ENCODE measurements around the gene RGP1.

RGP1 gene, protein sequence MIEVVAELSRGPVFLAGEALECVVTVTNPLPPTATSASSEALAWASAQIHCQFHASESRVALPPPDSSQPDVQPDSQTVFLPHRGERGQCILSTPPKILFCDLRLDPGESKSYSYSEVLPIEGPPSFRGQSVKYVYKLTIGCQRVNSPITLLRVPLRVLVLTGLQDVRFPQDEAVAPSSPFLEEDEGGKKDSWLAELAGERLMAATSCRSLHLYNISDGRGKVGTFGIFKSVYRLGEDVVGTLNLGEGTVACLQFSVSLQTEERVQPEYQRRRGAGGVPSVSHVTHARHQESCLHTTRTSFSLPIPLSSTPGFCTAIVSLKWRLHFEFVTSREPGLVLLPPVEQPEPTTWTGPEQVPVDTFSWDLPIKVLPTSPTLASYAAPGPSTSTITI

GRCh38 chr9:35748858-35749514 lies at the start of gene RGP1, which contains the start of gene GBA2:
Gene RGP1 (plus strand): TSS chr9:35749287. CDS start chr9:35749756, 469 bp downstream.
Gene GBA2 (minus strand): TSS chr9:35749228. CDS start chr9:35748704, 524 bp downstream.
- DNase-seq (ENCODE audit: low spot score), result peak; percentile 54

DNA sequence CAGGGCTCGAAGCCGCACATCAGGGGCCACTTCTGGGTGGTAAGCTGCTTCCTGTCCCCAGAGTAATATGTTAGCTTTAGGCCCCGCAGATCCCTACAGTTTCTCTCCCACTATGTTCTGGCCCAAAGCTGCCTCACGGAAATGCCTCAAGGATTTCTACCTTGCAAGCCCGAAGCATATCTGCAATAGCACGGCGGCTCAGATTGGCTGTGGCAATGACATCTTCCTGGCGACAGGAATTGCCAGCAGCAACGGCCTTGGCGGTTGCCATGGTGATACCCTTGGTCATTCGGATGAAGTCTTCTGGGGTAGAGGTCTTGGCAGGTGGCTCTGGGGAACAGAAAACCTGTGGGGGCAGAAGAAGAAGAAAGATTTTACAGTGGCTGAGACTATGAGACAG lies 49.1 kb upstream of the RGP1 start:
- no peak for DNase-seq (ENCODE audit: low spot score)

DNA sequence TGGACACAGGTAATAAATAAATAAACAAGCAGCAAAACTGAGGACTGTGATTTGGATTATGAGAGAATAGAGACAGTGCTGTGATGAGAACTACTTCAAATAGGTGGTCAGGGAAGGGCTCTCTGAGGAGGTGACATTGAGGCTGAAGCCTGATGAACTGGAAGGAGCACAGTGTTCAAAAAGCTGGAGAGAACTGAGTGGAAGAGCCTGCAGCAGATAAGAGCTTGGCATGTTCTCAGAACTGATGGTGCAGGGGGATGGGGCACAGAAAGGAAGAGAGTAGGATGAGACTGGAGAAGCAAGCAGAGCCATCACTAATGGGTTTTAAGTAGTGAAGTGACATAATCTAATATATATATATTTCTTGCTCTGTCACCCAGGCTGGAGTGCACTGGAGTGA lies 48.1 kb upstream of the RGP1 start:
- DNase-seq (ENCODE audit: low spot score), result no peak

- no peak for DNase-seq (ENCODE audit: low spot score)
These were observed 46.4 kb upstream of the RGP1 start for GRCh38 chr9:35702696-35703095.

DNA sequence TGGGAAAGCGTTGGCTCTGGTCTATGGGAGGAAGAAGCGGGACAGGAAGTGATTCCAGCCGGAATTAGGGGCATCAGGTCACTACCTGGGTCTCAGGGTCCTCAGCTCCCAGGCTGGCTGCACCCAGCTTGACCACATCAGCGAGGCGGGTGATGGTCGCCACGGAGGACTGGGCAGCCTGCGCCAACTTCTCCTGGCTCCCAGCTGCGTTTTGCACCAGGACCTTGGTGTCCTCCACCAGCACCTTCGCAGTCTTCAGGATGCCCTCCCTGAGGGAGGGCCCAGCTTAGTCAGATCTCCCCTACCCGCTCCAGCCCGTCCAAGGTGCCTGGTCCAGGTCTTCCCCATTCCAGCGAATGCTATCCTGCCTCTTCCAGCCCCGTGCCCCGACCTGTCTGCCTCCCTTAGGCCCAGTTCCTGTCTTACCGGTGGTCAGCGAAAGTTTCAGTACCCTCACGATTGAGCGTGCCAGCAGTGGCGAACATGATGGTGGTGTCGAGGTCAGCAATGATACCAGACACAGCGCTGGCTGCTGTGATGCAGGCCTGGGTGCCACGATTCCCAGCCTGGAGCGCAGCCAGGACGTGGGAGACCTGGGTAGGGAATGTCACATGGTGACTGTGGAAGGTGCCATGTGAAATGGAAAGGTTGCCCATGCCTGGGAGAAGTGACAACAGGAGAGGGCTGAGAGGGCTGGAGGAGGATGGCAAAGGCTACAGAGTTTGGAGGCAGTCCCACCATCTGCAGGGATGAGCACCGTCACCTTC lies 45.0 kb upstream of the RGP1 start:
- no peak for DNase-seq (ENCODE audit: low spot score)

DNA sequence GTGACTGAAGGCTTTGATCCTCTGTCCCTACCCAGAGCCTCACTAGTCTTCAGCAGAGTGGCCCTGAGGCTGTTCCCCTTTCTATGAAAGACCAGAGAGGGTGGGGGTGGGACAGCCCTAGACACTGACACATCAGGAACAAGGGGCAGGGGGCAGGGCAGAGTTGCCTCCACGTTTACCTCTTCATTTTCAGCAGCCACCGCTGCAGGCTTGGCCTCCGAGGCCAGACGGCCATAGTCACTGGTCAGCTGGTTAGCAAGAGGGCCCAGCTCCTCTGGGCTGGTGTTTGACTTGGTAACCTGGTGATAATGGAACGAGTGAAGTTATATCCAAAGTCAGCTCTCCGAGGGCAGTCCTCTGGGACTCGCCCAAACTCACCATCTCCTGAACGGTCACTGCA lies 43.7 kb upstream of the RGP1 start:
- no peak for DNase-seq (ENCODE audit: low spot score)

DNA sequence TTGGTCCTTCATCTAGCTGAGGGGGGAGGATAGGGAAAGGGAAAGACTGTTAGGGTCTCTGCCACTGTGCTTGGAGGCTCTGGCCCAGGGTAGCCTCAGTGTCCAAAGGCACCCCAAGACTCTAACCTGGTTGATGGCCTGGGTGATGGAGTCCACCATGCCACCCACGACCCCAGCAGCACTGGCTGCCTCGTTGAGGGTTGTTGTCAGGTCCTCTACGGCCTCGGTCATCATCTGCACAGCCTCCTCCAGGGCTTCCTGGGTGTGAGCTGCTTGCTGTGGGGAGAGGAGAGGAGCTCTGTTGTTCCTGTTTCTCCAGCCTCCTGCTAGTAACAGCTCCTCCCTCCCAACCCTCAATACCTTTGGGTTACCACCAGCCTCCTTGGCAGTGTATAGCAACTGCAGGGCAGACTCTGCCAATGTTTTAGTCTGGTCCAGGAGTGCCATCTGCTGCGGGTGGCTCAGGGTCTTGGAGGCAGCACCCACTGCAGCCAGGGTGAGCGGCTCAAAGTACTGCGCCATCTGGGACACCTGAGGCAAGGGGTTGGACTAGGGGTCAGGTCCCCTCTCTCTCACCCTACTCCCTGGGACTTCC lies 43.2 kb upstream of the RGP1 start:
- DNase-seq (ENCODE audit: low spot score), result no peak

DNA sequence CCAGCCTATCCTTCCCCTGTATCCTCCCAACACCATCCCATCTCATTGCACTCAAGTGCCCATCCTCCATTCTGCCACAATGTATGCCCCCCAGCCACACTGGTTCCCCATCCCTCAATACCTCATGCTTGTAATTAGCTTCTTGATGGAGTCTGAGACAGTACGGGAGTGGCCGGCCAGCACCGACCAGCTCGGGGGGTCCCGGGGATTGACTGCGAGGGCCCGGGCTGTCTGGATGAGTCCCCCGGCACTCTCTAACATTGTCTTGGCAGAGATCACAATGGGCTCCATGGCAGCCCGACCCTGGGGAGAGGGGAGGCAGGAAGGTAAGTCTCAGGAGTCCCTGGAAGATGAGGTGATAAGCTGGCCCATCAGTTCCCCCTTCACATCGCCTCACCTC lies 42.1 kb upstream of the RGP1 start:
- no peak for DNase-seq (ENCODE audit: low spot score)

- DNase-seq (ENCODE audit: low spot score), result no peak
These were observed 40.9 kb upstream of the RGP1 start for GRCh38 chr9:35708146-35708545.

GRCh38 chr9:35710818-35711500 lies 38.1 kb upstream of the RGP1 start:
- DNase-seq (ENCODE audit: low spot score), result no peak

- DNase-seq (ENCODE audit: low spot score), result no peak
These were observed 37.3 kb upstream of the RGP1 start for GRCh38 chr9:35711501-35712428.

GRCh38 chr9:35712762-35713400 lies 36.2 kb upstream of the RGP1 start:
- no peak for DNase-seq (ENCODE audit: low spot score)

GRCh38 chr9:35713578-35713977 lies 35.5 kb upstream of the RGP1 start:
- DNase-seq (ENCODE audit: low spot score), result no peak

DNA sequence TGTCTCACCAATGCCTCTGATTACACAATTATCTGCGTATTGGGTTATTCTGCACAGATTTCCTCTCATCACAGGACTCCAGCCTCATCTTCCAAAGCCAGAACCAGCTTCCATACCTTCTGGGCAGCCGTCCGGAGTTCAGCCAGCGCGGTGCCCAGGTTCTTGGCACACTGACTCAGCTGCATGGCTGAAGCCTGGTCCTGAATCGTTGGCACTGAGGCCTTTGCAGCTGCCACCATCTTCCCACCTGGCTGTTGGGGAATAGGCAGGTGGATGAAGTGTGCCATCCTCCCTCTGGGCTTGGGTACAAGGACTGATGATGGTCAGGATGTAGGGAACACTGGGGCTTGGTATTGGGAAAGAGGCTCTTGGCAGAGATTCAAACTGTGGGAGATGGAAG lies 35.0 kb upstream of the RGP1 start:
- DNase-seq (ENCODE audit: low spot score), result no peak

DNA sequence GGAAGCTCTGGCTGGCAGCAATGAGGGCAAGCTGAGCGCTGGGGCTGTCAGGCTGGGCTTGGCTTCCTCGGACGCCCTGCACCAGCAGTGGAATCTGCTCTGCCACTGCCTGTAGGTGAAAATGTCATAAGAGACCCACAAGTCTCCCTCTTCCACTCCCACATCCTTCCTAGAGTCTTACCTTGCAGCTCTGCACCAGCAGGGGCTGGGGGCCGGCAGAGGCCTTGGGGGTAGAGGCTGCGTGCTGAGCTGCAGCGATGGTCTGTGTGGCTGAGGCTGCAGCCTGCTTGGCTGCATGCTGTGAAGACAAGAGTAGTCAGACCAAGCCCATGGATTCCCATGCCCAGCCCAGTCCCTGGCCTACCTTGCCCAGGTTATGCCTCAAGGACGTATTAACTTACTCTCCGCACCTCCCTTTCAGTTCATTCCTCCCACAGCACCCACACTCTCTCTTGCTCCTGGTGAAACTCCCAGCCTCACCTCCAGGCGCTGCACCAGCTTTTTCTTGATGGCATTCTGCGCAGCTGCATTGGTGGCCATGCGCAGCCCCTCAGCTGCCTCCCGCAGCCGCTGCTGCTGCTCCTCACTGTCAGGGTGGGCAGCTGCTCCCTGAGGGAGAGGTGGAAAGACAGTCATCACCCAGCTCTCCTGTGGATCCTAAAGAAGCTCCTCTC lies 34.4 kb upstream of the RGP1 start:
- no peak for DNase-seq (ENCODE audit: low spot score)

DNA sequence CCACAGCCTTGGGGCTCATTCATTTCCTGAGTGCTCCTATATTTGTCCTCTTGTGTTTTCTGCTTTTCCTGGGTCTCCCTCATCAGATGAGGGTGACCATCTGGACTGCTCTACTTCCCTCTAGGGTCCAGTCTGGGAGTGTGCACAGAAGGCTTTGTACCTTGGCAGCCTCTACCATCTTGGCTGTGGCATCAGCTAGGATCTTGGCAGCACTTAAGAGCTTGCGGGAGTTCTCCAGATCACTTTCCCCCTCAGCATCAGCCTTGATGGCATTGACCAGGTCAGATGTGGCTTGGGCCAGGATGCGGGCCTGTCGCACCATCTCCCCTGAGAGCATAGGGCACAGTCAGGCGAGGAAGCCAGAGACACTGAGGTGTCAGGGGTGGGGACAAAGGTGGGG lies 32.9 kb upstream of the RGP1 start:
- DNase-seq (ENCODE audit: low spot score), result no peak

DNA sequence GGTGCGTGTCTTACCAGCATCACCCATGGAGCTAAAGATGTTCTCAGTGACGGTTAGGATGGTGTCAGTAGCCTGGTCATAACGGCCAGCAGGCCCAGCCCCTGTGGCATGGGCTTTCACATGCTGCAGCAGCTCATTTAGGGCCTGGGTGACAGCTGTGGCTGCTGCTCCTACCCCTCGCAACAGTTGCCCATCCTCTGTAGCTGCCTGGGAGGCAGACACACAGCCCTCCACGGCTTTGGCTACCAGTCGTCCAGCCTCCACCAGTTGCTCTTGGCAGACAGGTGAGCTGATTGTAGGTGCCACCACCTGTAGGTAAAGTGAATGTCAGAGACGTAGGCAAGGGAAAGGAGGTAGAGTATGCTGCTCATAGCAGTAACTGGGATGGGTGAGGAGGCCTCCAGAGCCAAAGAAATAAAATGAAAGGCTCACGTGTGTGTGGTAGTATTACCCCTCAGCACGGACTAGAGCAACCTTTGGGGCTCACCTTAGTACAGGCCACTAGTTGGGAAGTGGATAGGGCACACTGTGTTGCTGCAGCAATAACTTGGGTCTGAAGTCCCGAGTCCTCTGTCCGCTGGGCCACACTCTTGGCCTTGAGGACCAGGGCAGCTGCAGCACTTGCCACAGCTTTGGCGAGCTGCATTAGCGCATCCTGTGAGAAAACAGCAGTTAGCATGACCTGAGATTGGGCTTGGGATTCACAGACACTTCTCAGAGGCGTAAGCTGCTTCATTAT lies 31.8 kb upstream of the RGP1 start:
- no peak for DNase-seq (ENCODE audit: low spot score)

DNA sequence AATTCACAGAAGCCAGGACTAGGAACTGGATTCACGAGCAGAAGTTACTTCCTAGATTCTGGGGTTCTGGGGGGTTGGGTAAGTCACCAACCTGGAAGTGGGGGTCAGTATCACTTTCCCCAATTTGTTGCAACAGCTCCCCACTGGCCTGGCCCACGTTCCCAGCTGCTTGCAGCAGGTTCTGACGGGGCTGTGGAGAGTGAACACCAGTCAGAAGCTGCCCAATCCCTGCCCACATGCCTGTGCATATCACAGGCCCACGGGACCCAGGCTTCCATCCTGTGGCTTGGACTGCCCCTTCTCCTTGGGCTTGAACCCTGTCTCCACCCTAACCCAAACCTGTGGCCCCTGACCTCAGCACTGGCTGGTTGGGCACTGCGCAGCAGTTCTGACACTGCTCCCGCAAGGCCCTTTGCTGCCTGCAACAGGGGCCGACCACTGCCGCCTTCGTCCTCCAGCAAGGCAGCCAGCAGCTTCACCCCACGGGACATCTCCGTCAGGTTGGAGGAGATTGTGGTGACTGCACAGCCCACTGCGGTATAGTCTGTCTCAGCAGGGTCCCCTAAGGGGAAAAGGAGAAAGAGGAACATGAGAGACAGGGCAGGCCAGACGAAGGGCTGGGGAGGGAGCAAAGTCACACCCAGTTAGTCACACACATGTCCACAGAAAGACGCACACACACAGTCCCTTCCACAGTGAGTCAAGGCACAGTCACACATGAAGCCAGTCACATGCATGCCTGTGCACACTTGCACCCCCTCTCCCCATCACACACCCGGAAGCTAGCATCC lies 30.2 kb upstream of the RGP1 start:
- no peak for DNase-seq (ENCODE audit: low spot score)
